ENCODE results near the gene MAL. TPM values are rescaled to one million over a fixed set of nuclear protein-coding genes. Genes with fewer than 3 reads are reported as not detected.

The MAL gene
- total and polyA plus RNA-seq, 2 experiments from 2014 or later: 1.4 TPM; not detected in 1

DNA sequence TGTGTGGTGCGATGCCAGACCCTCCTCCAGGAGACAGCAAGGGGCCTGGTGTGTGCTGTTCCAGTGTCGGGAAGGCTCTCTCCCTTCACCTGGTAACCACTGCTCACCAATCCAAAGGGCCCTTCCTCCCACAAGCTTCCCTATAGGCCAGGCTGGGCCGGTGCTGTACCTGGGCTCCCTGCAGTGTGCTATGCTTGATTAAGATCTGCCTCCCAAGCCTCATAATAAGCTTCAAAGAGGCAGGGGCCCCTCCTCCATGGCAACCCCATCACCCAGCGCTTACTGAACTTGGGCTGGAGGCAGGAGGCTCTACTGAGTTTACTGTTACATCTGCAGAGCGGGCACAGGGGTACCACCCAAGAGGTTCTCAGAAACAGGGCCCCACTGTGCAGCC lies 4.5 kb upstream of the MAL start:
- H3K9me3 ChIP-seq (ENCODE audit: low read depth): no peaks in the 10 kb centered on the region
- H3K27me3 ChIP-seq: peaks cover 20% of the 10 kb centered on the region
- H2AFZ ChIP-seq: no peak overlapping the region
- H3K27ac ChIP-seq: no peak overlapping the region
- H3K36me3 ChIP-seq (replicated peaks; ENCODE audit: insufficient read depth, low read depth): no peaks in the 10 kb centered on the region
- no peak for DNase-seq (ENCODE audit: low spot score)
- TF ChIP-seq, protein P1, sequence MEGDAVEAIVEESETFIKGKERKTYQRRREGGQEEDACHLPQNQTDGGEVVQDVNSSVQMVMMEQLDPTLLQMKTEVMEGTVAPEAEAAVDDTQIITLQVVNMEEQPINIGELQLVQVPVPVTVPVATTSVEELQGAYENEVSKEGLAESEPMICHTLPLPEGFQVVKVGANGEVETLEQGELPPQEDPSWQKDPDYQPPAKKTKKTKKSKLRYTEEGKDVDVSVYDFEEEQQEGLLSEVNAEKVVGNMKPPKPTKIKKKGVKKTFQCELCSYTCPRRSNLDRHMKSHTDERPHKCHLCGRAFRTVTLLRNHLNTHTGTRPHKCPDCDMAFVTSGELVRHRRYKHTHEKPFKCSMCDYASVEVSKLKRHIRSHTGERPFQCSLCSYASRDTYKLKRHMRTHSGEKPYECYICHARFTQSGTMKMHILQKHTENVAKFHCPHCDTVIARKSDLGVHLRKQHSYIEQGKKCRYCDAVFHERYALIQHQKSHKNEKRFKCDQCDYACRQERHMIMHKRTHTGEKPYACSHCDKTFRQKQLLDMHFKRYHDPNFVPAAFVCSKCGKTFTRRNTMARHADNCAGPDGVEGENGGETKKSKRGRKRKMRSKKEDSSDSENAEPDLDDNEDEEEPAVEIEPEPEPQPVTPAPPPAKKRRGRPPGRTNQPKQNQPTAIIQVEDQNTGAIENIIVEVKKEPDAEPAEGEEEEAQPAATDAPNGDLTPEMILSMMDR (IDR thresholded peaks at IDR 0.05; ENCODE audit: poor library complexity): no peak
- TF ChIP-seq EZH2 (IDR thresholded peaks at IDR 0.05; ENCODE audit: borderline replicate concordance): no peak
- TF ChIP-seq EZH2phosphoT487 (IDR thresholded peaks at IDR 0.05; ENCODE audit: low read depth, severe bottlenecking, unreplicated experiment): no peak
- no peaks in the 10 kb centered on the region for H3K9me2 ChIP-seq (replicated peaks; ENCODE audit: insufficient read depth)
- H3K4me1 ChIP-seq (ENCODE audit: insufficient read depth): no peaks in the 10 kb centered on the region
- no peaks in the 10 kb centered on the region for H4K20me1 ChIP-seq (ENCODE audit: insufficient read depth, poor library complexity, severe bottlenecking)
- H3K4me3 ChIP-seq: no peak overlapping the region
- no peaks in the 10 kb centered on the region for H3K79me2 ChIP-seq
- WGBS (ENCODE audit: low lambda C conversion rate, missing lambda C conversion rate): 71% methylated on average over 5 of the region's 5 CpGs
- H3K4me2 ChIP-seq: no peak overlapping the region

DNA sequence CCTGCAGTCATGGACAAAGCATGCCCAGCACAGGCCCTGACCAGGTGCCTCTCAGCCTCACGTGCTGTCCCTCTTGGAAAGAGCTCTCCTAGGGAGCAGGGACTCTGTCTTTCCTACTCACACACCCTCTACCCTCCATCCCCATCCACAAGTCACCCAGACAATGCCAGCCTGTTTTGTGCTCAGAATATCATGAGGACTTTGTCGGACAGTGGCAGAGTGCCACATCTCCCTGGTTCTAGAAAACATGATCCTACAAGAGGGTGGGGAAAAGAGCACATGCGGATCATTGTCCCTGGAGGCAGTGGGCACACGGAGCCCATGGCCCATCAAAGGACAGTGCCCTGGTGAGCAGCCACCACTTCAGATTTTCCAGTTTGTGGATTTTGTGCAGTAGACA lies 3.7 kb upstream of the MAL start:
- no peak for TF ChIP-seq EZH2 (IDR thresholded peaks at IDR 0.05; ENCODE audit: borderline replicate concordance)
- TF ChIP-seq, protein P1 (IDR thresholded peaks at IDR 0.05; ENCODE audit: poor library complexity): no peak
- TF ChIP-seq EZH2phosphoT487 (IDR thresholded peaks at IDR 0.05; ENCODE audit: low read depth, severe bottlenecking, unreplicated experiment): no peak
- no peaks in the 10 kb centered on the region for H4K20me1 ChIP-seq (ENCODE audit: insufficient read depth, poor library complexity, severe bottlenecking)
- no peaks in the 10 kb centered on the region for H3K9me3 ChIP-seq (ENCODE audit: low read depth)
- H3K27ac ChIP-seq: no peak overlapping the region
- peaks cover 25% of the 10 kb centered on the region for H3K27me3 ChIP-seq
- WGBS (ENCODE audit: low lambda C conversion rate, missing lambda C conversion rate): 61% methylated on average over 4 of the region's 4 CpGs
- H3K79me2 ChIP-seq: no peaks in the 10 kb centered on the region
- H3K4me1 ChIP-seq (ENCODE audit: insufficient read depth): no peaks in the 10 kb centered on the region
- H3K36me3 ChIP-seq (replicated peaks; ENCODE audit: insufficient read depth, low read depth): no peaks in the 10 kb centered on the region
- DNase-seq (ENCODE audit: low spot score): no peak
- H3K4me3 ChIP-seq: no peak overlapping the region
- H2AFZ ChIP-seq: no peak overlapping the region
- no peak overlapping the region for H3K4me2 ChIP-seq
- no peaks in the 10 kb centered on the region for H3K9me2 ChIP-seq (replicated peaks; ENCODE audit: insufficient read depth)

DNA sequence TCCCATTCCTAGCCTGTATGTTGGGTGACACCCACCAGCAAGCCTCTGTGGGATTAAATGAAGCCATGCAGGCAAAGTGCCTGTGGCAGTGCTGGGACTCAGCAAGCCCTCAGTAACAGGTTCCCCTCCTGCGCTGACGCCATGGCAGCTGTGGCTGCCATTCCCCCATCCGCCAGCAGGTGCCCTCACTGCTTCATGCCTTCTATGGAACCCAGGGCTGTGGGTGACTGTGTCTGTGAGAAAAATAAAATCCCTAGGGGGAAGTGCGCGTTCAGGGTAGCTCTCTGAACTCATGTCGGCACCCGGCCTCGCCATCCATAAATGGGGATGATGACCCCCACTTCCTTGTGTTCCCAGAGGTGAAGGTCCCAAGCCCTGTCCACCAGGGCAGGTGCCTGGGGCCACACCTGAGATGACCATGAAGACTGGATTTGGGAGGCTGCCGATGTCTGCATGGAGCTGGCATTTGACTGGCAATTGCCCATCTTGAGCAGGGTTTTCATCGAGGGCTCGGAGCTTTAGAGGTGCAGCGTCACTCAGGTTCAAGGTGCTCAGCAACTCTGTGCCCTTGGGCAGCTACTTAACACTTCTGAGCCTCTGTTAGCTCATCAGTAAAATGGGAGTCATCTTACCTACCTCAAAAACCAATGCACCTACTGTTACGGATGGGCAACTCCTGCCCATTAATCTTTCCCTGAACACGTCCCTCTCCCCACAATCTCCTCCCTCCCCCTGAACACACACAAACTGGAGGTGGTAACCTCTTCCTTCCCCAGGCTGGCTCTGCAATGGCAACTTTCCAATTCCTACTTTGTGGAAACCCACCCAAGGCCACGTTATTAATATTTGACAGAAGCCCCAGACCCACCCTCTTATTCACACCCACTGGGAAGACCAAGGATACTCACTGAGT lies 2.9 kb upstream of the MAL start:
- Histone ChIP-seq H2AFZ (no peak overlapping the region), H3K79me2 (no peaks in the 10 kb centered on the region), H3K4me3 (no peak overlapping the region), H3K9me3 (ENCODE audit: low read depth) (no peaks in the 10 kb centered on the region), H3K4me1 (ENCODE audit: insufficient read depth) (no peaks in the 10 kb centered on the region), H4K20me1 (ENCODE audit: insufficient read depth, poor library complexity, severe bottlenecking) (no peaks in the 10 kb centered on the region), H3K4me2 (no peak overlapping the region), H3K36me3 (replicated peaks; ENCODE audit: insufficient read depth, low read depth) (no peaks in the 10 kb centered on the region), H3K27me3 (peaks cover 33% of the 10 kb centered on the region), H3K27ac (no peak overlapping the region), H3K9me2 (replicated peaks; ENCODE audit: insufficient read depth) (no peaks in the 10 kb centered on the region)
- DNase-seq (ENCODE audit: low spot score): peak; percentile 50
- WGBS (ENCODE audit: low lambda C conversion rate, missing lambda C conversion rate): 48% methylated on average over 15 of the region's 15 CpGs
- TF ChIP-seq EZH2 (IDR thresholded peaks at IDR 0.05; ENCODE audit: borderline replicate concordance): no peak
- TF ChIP-seq, protein P1 (IDR thresholded peaks at IDR 0.05; ENCODE audit: poor library complexity): peak; percentile 43

Data from hepatocyte (in vitro differentiated cells).